Measurements from ENCODE around the gene PPP2R2C. TPM values are rescaled to one million over a fixed set of nuclear protein-coding genes. Genes with fewer than 3 reads are reported as not detected.

PPP2R2C gene
- total and polyA plus RNA-seq, 9 of the 15 experiments (the other 6 are each of a cell fraction or from before 2014, with no cell fraction given), result 0.04 to 0.06 TPM; not detected in 7

Other genes with a start within 250 kb of the PPP2R2C start
- 0.82 TPM in 1 of 2 replicates, not detected in the other for gene WFS1, start 202.8 kb downstream of the PPP2R2C start, total RNA-seq (2014; rRNA removed)
- gene WFS1, start 202.8 kb downstream of the PPP2R2C start, total RNA-seq (2014; rRNA removed; fragmentation: Illumina TruSeq; extraction: Trizol), result not detected in 2 replicates
- gene WFS1, start 202.8 kb downstream of the PPP2R2C start, total RNA-seq (2015; rRNA removed; fragmentation: Illumina TruSeq; extraction: Trizol), result 0.04 TPM in 1 of 2 replicates, not detected in the other
- gene WFS1, start 202.8 kb downstream of the PPP2R2C start, total RNA-seq (2021), result 0.27 and 0.29 TPM in 2 replicates
- gene WFS1, start 202.8 kb downstream of the PPP2R2C start, polyA plus RNA-seq (2011; rRNA removed), result 0.01 and 0.03 TPM in 2 replicates
- gene WFS1, start 202.8 kb downstream of the PPP2R2C start, polyA plus RNA-seq (2014; fragmentation: Illumina TruSeq; extraction: Trizol), result 0.03 and 0.12 TPM in 2 replicates
- gene WFS1, start 202.8 kb downstream of the PPP2R2C start, polyA plus RNA-seq (2014; fragmentation: Nextera tagmentation; extraction: Ambion mirVana), result not detected
- gene WFS1, start 202.8 kb downstream of the PPP2R2C start, polyA plus RNA-seq (2014; rRNA removed), result not detected in 2 replicates
- gene MAN2B2, start 102.6 kb upstream of the PPP2R2C start, total RNA-seq (2014; rRNA removed), result 5.3 and 6.0 TPM in 2 replicates
- 1.7 TPM in 2 replicates for gene MAN2B2, start 102.6 kb upstream of the PPP2R2C start, total RNA-seq (2014; rRNA removed; fragmentation: Illumina TruSeq; extraction: Trizol)
- gene MAN2B2, start 102.6 kb upstream of the PPP2R2C start, total RNA-seq (2015; rRNA removed; fragmentation: Illumina TruSeq; extraction: Trizol), result 3.8 and 4.1 TPM in 2 replicates
- 8.5 and 8.8 TPM in 2 replicates for gene MAN2B2, start 102.6 kb upstream of the PPP2R2C start, total RNA-seq (2021)
- gene MAN2B2, start 102.6 kb upstream of the PPP2R2C start, polyA plus RNA-seq (2011; rRNA removed), result 2.5 and 3.7 TPM in 2 replicates
- 3.7 and 4.8 TPM in 2 replicates for gene MAN2B2, start 102.6 kb upstream of the PPP2R2C start, polyA plus RNA-seq (2014; fragmentation: Illumina TruSeq; extraction: Trizol)
- under 1 TPM; 0.21 to 0.27 TPM for gene MAN2B2, start 102.6 kb upstream of the PPP2R2C start, polyA plus RNA-seq (2014; fragmentation: Nextera tagmentation; extraction: Ambion mirVana)
- gene MAN2B2, start 102.6 kb upstream of the PPP2R2C start, polyA plus RNA-seq (2014; rRNA removed), result 4.2 and 4.9 TPM in 2 replicates
- 147 and 234 TPM in 2 replicates for gene MRFAP1, start 168.1 kb upstream of the PPP2R2C start, total RNA-seq (2014; rRNA removed)
- gene MRFAP1, start 168.1 kb upstream of the PPP2R2C start, total RNA-seq (2014; rRNA removed; fragmentation: Illumina TruSeq; extraction: Trizol), result 151 and 173 TPM in 2 replicates
- 163 and 171 TPM in 2 replicates for gene MRFAP1, start 168.1 kb upstream of the PPP2R2C start, total RNA-seq (2015; rRNA removed; fragmentation: Illumina TruSeq; extraction: Trizol)
- 257 and 270 TPM in 2 replicates for gene MRFAP1, start 168.1 kb upstream of the PPP2R2C start, total RNA-seq (2021)
- gene MRFAP1, start 168.1 kb upstream of the PPP2R2C start, polyA plus RNA-seq (2011; rRNA removed), result 123 and 143 TPM in 2 replicates
- 185 and 221 TPM in 2 replicates for gene MRFAP1, start 168.1 kb upstream of the PPP2R2C start, polyA plus RNA-seq (2014; fragmentation: Illumina TruSeq; extraction: Trizol)
- gene MRFAP1, start 168.1 kb upstream of the PPP2R2C start, polyA plus RNA-seq (2014; fragmentation: Nextera tagmentation; extraction: Ambion mirVana), result 10 to 100 TPM; 46.0 to 59.9 TPM
- gene MRFAP1, start 168.1 kb upstream of the PPP2R2C start, polyA plus RNA-seq (2014; rRNA removed), result 251 and 255 TPM in 2 replicates
- gene S100P, start 221.3 kb upstream of the PPP2R2C start, total RNA-seq (2014; rRNA removed), result 5.8 and 7.5 TPM in 2 replicates
- 7.4 and 13.7 TPM in 2 replicates for gene S100P, start 221.3 kb upstream of the PPP2R2C start, total RNA-seq (2014; rRNA removed; fragmentation: Illumina TruSeq; extraction: Trizol)
- 7.2 and 7.5 TPM in 2 replicates for gene S100P, start 221.3 kb upstream of the PPP2R2C start, total RNA-seq (2015; rRNA removed; fragmentation: Illumina TruSeq; extraction: Trizol)
- gene S100P, start 221.3 kb upstream of the PPP2R2C start, total RNA-seq (2021), result 13.2 and 16.8 TPM in 2 replicates
- gene S100P, start 221.3 kb upstream of the PPP2R2C start, polyA plus RNA-seq (2011; rRNA removed), result 2.7 and 4.1 TPM in 2 replicates
- gene S100P, start 221.3 kb upstream of the PPP2R2C start, polyA plus RNA-seq (2014; fragmentation: Illumina TruSeq; extraction: Trizol), result 6.9 and 7.4 TPM in 2 replicates
- gene S100P, start 221.3 kb upstream of the PPP2R2C start, polyA plus RNA-seq (2014; fragmentation: Nextera tagmentation; extraction: Ambion mirVana), result 10 to 100 TPM; 21.0 to 23.8 TPM
- gene S100P, start 221.3 kb upstream of the PPP2R2C start, polyA plus RNA-seq (2014; rRNA removed), result 5.5 and 5.7 TPM in 2 replicates
- gene MRFAP1L1, start 237.3 kb upstream of the PPP2R2C start, total RNA-seq (2014; rRNA removed), result 74.2 and 78.8 TPM in 2 replicates
- gene MRFAP1L1, start 237.3 kb upstream of the PPP2R2C start, total RNA-seq (2014; rRNA removed; fragmentation: Illumina TruSeq; extraction: Trizol), result 85.7 and 86.2 TPM in 2 replicates
- gene MRFAP1L1, start 237.3 kb upstream of the PPP2R2C start, total RNA-seq (2015; rRNA removed; fragmentation: Illumina TruSeq; extraction: Trizol), result 83.3 and 90.6 TPM in 2 replicates
- 51.3 and 53.6 TPM in 2 replicates for gene MRFAP1L1, start 237.3 kb upstream of the PPP2R2C start, total RNA-seq (2021)
- gene MRFAP1L1, start 237.3 kb upstream of the PPP2R2C start, polyA plus RNA-seq (2011; rRNA removed), result 59.5 and 83.8 TPM in 2 replicates
- 74.8 and 87.6 TPM in 2 replicates for gene MRFAP1L1, start 237.3 kb upstream of the PPP2R2C start, polyA plus RNA-seq (2014; fragmentation: Illumina TruSeq; extraction: Trizol)
- gene MRFAP1L1, start 237.3 kb upstream of the PPP2R2C start, polyA plus RNA-seq (2014; fragmentation: Nextera tagmentation; extraction: Ambion mirVana), result 10 to 100 TPM; 37.6 to 48.1 TPM
- 104 and 111 TPM in 2 replicates for gene MRFAP1L1, start 237.3 kb upstream of the PPP2R2C start, polyA plus RNA-seq (2014; rRNA removed)
- 31.6 and 38.3 TPM in 2 replicates for gene BLOC1S4, start 243.6 kb upstream of the PPP2R2C start, total RNA-seq (2014; rRNA removed)
- 10.0 and 11.2 TPM in 2 replicates for gene BLOC1S4, start 243.6 kb upstream of the PPP2R2C start, total RNA-seq (2014; rRNA removed; fragmentation: Illumina TruSeq; extraction: Trizol)
- 10.5 and 10.8 TPM in 2 replicates for gene BLOC1S4, start 243.6 kb upstream of the PPP2R2C start, total RNA-seq (2015; rRNA removed; fragmentation: Illumina TruSeq; extraction: Trizol)
- gene BLOC1S4, start 243.6 kb upstream of the PPP2R2C start, total RNA-seq (2021), result 29.4 and 31.1 TPM in 2 replicates
- 21.0 and 25.5 TPM in 2 replicates for gene BLOC1S4, start 243.6 kb upstream of the PPP2R2C start, polyA plus RNA-seq (2011; rRNA removed)
- 10.3 and 15.0 TPM in 2 replicates for gene BLOC1S4, start 243.6 kb upstream of the PPP2R2C start, polyA plus RNA-seq (2014; fragmentation: Illumina TruSeq; extraction: Trizol)
- gene BLOC1S4, start 243.6 kb upstream of the PPP2R2C start, polyA plus RNA-seq (2014; fragmentation: Nextera tagmentation; extraction: Ambion mirVana), result 1 to 10 TPM; 3.1 to 3.9 TPM
- 30.9 and 37.3 TPM in 2 replicates for gene BLOC1S4, start 243.6 kb upstream of the PPP2R2C start, polyA plus RNA-seq (2014; rRNA removed)